NCI-H1694 treated with DMSO at 0.1 percent for 48 hours (cell line): ENCODE data around the gene TTYH3.
A peak's percentile ranks its signal among the peaks of the same experiment; 100 is the strongest.
"Not testable (repeated sequence)": the region's sequence is repeated elsewhere in the genome, so short reads cannot be mapped to it uniquely, and the experiment has no call there.

Experiments
- DNase-seq: peaks from one replicate; lab custom pipeline; 2025; lab: John Stamatoyannopoulos, UW

The TTYH3 gene

DNA sequence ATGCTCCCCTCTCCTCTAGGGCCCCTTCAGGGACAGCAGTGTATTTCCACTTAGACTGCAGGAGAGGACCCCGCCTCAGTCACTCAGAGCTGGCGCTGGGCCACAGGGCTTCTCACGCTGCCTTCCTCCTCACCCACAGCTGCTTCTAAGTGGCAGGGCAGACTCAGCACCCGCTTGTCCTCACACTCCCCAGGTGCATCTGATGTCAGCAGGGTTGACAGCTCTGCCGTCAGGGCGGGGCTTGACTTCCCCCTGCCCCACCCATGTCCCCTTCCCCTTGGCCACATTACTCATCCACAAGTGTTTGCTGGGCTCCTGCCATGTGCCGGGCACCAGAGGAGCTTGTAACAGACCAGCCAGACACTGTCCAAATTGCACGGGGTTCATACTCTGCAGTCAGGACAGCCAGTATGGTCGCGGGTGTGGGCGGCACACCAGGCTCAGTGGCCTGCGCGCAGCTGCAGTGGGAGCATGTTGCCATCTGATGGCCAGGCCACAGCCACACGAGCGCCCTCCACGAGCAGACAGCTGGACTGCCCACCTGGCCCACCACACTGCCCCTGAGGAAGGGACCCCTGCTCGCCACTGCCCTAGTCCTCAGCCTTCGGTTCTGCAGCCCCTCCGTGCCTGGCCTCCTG lies 29.3 kb upstream of the TTYH3 start:
- no peak for DNase-seq

DNA sequence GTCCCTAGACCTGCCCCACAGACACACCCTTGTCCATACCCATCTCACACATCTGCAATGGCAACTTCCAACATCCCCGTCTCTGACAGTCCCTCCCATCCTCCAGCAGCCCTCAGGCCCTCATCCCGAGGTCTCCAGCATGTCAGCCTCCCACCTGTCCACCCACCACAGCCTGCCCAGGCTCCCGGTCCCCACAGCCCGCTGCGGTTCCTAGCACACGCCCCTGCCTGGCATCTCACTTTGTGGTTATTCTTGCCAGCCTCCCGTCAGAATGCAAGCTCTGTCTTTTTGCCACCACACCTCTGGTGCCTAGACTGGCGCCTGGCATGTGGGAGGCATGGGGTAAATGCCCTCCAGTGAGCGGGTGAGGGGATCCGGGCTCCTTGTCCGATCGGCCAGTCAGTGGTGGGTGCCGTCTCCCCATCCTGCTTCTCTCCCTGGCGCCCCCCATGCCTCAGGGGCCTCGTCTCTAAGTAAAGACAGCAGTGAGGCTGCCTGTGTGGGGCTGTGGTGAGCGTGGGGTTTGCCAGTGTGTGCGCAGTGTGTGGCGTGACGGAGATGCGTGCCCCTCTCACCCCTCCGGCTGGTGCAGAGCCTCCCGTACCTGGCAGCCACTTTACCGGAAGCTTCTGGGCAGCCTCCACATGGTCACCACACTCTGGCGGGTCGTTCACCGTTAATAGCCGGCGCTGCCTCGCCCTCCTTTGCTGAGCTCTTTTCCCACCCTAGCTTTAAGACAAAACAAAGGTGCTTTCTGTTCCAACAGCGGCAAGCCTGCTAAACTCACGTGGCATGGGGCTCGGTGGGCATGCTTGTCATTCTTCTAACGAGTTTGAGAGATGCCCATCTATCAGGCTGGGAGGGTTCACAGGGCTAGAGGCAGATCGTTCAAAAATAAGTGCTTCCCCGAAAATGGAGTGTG lies 28.5 kb upstream of the TTYH3 start:
- DNase-seq: no peak

DNA sequence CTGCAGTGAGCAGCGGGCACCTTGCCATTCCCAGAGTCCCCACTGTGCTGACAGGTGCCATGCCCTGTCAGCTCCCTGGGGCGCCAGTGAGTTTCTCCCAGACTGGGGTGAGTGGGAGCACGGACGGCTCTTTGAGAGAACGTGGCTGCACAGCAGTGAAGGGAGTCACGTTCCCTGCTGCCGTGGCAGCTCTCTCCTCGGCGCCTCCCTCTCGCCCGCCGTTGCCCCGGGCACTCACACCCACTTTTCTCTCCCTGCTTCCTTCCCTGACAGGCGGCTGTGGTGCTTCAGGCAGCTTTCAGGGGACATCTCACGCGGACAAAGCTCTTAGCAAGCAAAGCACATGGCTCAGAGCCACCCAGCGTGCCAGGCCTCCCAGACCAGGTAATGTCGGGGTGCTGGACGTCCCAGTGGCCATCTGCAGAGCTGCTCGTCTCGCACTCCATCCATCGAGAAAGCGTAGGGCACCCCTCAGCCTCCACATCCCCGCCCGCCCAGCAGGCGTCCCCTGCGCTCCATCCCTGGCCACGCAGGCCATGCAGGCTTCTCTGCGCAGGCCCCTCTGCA lies 27.1 kb upstream of the TTYH3 start:
- DNase-seq: no peak

DNA sequence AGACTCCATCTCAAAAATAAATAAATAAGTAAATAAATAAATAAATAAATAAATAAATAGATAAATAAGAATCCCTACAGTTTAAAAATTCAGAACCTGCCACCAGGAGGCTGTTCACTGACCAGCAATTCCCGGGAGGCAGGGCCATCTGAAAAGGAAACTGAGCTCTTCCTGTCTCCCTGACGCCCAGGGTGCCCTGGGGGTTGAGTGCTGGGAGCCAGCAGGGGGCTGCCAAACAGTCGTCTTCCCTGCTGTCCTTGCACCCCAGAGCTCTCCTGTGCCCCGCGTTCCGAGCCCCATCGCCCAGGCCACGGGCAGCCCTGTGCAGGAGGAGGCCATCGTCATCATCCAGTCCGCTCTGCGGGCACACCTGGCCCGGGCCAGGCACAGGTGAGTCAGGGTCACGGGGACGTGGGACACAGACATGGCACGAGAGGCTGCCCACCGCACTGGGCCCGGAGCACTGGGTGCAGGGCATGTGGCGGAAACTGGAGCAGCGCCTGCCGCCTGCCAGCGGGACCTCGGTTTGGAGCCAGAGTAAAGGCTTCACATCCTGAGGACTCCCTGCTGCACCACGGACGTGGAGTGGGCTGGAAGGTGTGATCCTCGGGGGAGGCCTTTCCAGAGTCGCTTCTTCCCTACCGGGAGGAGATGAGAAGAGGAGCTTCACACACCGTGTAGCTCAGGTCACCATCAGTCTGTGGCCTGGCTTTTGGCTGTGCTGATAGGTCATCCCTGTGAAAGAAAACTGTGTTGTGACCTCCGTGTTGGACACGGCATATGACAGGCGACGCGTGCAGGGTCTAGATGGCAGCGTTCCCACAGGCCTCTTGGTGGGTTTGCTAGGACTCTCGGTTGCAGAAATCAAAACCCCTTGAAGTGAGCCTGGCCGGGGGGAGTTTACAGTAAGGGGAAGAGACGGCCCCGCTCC lies 25.9 kb upstream of the TTYH3 start:
- DNase-seq: no peak

DNA sequence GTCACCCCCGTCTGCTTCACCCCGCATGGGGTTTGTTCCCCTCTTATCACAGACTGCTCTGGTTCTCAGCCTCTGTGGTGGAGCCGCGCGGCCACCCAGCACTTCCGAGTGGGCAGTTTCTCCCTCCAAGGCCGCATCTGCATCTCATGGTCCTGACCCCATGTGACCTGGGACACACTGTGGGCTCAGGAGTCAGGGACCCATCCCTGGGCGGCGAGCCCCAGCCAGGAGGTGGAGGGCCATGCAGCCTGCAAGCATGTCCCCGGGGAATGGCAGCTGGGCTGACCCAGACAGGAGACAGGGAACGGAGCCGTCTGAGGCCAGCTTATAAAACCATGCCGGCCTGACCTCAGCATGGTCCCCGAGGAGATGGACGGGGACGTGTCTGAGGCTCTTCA lies 25.2 kb upstream of the TTYH3 start:
- no peak for DNase-seq

DNA sequence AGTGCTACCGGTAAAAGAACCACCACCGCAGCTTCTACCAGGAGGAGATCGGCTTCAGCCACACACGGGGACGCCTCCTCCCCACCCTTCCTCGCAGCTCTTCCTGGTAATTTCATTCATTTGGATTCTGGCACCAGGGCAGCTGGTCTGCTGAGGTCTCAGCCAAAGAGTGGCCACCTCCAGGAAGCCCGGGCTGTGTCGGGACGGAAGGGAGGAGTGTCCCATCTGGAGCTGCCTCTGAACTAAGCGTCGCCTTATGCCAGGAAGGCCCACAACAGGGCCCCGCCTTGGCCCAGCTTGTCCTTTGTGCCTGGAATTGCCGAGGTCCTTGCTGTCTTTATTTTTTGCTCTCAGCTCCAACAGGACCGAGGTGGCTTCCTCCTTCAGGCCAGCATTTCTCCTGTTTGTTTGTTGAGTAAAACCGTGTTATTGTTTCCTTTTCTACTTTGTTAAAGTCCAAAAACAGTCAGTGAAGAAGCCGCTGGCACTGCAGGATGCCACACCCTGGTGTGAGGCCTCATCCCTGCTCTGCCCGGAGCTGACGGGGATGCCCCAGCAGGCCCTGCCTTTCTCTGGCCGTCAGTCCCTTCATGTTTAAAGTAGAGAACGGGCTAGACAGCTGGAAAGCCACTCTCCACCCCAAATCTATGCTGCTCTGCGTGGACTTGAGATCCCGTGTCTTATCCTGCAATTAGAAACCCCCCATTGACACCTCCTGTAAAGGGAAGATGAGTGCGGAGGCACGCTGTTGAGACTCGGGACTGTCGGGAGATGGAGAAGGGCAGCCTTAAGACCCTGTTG lies 24.5 kb upstream of the TTYH3 start:
- no peak for DNase-seq

DNA sequence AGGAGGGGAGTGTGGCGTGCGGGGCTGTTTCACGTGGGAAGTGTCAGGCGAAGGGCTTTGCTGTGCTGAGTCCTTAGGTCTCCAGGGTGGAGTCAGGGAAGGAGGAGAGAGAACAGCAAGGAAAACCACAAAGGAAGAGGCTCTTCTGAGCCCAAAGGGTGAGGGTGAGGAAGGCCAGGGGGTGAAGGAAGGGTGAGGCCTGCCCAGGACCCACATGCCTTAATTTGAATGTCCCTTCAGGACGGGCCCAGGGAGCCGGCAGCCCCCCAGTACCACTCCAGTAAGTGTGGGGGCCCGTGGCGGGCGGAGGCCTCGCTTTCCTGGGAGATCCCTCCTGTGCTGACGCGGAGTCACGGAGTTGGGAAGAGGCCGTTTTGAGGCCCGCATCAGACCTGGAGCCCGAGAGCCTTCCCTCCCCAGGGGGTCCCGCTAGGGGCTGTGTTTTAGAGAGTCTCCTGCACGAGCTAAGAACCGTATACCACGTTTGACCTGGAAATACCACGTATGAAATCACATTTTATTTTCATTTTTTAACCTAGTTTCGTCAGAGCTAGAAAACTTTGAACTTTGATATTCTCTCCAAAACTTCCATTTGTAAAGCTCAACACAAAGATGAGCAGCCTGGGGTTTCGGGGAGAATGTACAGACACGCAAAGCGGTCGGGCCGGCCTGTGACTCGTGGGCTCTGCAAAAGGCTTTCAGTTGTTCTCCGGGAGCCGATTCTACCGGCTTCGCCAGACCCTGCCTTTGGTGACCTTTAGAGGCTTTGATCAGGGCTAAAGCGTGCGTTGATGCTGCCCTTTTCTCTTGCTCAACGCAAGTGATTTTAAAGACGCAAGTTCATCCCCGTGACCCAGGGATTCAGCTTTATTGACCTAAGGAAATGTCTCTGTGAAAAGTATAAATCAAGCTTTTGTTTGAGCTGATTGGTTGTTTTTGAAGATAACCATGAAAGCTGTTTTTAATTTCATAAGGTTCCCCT lies 23.6 kb upstream of the TTYH3 start:
- no peak for DNase-seq

DNA sequence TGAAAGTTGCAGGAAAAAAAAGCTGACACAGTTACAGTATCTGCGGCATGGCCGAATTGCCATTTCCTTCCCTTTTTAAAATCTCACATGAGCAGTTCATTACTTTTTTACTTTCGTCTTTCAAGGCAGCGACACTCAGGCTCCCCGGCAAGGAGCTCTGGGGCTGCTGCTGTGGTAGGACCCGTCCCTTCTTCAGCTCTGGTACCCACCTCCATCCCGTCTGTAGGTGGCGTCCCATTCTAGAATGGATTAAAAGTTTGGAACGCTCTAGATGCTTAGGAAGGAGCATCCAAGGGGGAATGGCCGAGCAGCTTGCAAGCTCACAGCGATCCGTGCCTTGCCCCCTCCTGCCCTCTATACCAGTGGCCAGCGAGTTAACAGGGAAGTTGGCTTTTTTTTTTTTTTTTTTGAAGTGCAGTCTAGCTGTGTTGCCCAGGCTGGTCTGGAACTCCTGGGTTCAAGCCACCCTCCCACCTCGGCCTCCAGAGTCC lies 22.8 kb upstream of the TTYH3 start:
- peak; percentile 23 for DNase-seq

DNA sequence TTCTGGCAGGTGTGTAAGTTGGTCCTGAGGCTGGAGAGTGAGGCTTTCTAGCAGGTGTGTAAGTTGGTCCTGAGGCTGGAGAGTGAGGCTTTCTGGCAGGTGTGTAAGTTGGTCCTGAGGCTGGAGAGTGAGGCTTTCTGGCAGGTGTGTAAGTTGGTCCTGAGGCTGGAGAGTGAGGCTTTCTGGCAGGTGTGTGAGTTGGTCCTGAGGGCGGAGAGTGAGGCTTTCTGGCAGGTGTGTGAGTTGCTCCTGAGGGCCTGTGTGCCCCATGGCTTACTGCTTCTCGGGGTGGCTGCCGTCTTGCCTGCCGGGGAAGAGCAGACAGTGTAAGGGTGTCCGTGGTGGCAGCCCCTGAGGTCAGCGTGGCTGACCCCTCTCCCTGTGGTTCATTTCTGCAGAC lies 22.1 kb upstream of the TTYH3 start:
- not testable (repeated sequence) for DNase-seq

DNA sequence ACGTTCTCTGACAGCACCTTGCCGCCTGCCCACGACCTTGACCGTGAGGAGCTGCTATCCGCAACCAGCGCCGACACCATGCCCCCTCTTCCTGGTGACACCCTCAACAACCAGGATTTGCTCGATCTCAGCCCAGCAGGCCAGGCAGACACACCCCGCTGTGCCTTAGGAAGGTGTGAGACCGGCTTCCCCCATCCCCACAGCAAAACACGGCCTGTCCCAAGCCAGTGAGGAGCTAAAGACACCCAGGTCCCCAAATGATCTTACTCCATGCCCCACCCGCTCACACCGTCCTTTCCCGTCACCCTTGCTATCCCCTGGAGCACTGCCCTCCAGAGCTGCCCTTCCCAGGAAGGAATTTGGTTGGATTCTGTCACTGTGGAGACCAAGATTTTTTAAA lies 21.3 kb upstream of the TTYH3 start:
- DNase-seq: no peak

DNA sequence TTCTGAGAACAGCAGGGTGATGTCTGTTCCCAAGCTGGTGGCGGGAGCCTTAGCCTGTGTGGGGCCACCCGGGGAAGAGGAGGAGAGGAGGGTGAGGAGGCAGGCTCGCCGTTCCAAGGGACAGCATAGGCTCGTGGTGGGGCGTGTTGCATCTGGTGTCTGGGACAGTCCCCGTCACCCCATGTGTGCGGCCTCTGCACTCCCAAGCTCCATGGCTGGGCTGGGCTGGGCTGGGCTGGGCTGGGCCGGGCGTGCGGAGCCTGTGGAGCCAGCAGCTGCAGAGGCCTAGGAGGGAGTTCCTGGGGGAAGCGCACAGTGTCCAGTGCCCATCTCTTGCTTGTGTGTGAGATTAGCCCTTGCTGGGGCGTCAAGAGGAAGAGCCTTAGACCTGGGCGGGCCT lies 20.9 kb upstream of the TTYH3 start:
- no peak for DNase-seq

DNA sequence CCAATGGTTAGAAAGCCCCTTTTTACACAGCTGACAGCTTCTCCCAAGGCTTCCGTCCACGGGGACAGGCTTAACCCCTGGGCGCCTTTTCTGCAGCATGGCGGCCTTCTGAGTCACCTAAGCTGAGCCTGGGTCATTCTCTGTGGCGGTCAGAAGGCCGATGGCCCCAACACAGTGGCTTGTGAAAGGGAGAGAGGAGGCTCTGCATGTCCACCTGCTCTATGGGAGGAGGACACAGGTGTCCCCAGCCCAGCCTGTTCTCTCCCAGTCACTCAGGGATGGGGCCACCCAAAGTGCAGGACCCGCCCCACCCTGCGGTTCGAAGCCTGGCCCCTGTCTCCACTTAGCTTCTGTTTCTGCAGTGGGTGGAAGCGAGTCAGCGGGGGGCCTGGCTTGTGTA lies 20.4 kb upstream of the TTYH3 start:
- DNase-seq: no peak

DNA sequence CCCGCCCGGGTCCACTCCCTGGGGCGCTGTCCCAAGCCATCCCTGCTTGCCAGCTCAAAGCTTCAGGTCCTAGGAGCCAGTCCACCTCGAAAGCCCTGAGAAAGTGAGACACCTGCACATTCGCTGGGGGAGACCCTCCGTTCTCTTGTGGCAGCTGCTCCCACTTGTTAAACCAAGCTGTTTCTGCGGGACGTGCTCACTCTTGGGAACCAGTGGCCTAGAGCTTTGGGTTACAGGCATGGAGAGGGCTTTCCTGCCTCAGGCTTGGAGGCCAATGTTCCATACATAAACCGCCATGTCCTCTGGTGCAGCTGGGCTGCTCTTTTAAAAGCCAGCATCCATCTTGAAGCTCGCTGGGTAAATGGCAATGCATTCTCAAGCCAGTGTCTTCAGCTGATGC lies 19.9 kb upstream of the TTYH3 start:
- DNase-seq: no peak

DNA sequence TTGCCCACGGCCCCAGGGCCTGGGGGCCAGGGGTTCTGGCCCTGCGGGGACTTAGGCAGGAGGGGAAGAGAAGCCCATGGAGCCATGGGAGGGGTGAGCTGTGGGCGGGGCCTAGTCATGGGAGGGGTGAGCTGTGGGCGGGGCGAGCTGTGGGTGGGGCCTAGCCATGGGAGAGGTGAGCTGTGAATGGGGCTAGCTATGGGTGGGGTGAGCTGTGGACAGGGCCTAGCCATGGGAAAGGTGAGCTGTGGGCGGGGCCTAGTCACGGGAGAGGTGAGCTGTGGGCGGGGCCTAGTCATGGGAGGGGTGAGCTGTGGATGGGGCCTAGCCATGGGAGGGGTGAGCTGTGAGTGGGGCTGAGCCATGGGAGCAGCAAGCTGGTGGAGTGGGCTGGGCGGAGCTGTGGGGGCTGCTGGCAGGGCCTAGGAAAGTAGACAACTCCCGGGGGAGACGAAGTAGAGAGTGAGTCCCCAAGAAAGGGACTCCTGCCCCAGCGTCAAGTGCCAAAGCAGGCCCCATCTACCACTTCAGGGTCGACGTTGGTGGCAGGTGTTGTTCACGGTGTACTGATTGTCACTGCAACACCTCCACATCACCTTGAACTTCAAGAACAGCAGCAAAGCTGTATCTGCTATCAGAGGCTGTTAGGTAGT lies 19.2 kb upstream of the TTYH3 start:
- DNase-seq: no peak

DNA sequence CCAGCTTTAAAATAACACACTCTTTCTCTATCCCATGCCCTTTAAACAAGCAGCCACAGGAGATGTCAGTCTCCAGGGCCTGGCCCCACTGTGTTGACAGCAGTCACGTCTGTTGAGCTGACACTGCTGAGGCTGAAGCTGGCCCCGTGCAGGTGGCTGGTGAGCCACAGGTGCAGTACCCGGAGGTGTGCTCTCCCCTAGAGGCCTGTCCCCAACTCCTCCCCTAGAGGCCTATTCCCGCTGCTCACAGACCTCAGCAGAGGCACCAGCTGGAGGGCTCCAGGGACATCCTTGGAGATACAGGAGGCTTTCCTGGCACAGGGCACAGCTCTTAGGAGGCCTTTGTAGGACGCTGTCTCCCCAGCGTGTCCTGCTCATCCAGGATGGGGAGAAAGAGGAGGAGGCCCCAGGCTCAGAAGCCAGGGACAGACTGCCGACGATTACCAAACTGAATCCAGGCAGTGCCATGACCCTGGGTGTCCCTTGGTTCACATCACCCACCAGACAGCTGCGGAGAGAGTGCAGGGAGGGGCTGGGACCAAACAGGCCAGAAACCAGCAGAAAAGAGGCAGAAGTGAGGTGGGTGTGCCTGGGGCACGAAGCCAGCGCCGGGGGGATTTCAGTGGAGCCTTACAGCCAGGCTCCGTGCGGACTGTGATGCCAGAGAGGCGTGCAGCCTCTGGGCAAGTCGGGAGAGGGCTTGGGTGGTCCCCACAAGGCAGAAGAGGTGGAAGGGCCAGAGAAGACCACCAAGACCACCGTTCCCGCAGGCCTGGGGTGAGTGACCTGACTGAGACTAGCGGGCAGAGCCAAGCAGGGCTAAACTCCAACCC lies 18.5 kb upstream of the TTYH3 start:
- DNase-seq: peak; percentile 30

DNA sequence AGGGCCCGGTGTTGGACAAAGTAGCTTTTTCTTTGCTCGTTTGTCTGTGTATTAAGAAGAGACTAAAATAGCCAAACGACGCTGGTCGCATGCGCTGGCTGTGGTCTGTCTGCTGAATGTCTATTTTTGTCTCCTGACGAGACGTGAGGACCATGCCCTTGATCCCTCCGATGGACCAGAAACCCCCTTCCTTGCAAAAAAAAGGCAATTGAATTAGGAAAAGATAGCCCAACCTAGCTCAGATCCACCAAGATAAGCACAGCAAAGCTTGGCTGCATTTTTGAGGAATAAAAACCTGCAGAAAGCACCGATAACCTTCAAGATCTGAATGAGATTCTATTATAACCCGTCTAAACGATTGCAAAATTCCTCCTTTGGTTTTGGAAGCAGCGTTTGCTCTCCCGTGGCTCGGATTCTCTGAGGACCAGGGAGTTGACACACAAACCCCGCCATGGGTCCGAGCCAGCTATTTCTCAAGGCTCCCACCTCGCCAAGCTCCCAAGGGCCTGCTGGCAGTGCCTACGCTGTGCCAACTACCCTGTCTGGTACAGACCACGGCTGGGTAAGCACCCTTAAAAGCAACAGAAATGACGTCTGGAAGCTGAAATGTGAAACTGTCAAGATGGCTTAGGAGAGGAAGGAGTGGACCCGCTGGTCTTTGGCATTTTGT lies 17.7 kb upstream of the TTYH3 start:
- peak; percentile 57 for DNase-seq

DNA sequence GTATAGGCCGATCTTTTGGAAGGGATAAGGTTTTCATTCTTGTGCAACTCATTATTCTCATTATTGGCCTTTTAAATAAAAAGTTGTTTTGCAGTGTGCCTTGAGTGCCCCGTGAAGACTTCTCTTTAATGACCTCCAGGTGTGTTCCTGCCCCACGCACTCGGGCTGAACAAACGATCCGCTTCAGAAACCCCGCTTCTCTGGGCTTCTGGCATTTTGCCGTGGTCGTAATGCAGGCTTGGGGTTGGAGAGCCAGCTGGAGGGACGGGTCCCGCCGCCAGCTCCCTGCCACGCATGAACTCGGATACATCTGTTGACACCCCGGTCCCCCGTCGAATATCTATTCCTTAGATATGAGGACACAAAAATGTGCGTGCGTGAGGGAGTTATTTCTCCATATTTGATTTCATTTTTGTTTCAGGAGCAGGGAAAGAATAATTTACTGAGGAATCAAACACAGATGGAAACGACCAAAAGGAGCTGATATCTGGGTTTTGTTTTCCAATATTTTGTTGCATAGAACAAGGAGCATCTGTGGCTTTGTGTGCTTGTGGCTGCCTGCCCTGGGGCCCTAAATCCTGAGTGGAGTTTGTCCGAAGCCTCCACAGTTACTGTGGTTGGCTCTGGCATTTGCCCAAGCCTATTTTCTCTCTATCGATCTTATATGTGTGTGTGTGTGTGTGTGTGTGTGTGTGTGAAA lies 17.0 kb upstream of the TTYH3 start:
- peak; percentile 57 for DNase-seq
